ENCODE data around the gene TMX2.
"Not testable (repeated sequence)": the region's sequence is repeated elsewhere in the genome, so short reads cannot be mapped to it uniquely, and the experiment has no call there.

Gene TMX2

GRCh38 chr11:57690474-57690873, 21.9 kb upstream of the TMX2 start:
- not testable (repeated sequence) for H3K56ac ChIP-seq (ENCODE audit: low read length); H2BK120ac ChIP-seq (ENCODE audit: low read depth, low read length); H3K18ac ChIP-seq (ENCODE audit: low read length); H3K4me1 ChIP-seq (ENCODE audit: control insufficient read depth, low read depth, low read length); H4K8ac ChIP-seq (ENCODE audit: low read depth, low read length); H3K27me3 ChIP-seq (ENCODE audit: insufficient read depth, low read length, poor library complexity); DNase-seq; H2BK15ac ChIP-seq (replicated peaks; ENCODE audit: low read depth); H3K4me2 ChIP-seq (ENCODE audit: low read length); H3K4ac ChIP-seq (ENCODE audit: low read depth, low read length); H3K27ac ChIP-seq (ENCODE audit: low read depth, low read length); H3K79me1 ChIP-seq (ENCODE audit: low read length); H2AK5ac ChIP-seq (ENCODE audit: low read length); H3K9ac ChIP-seq (ENCODE audit: low read length); H3K36me3 ChIP-seq (ENCODE audit: control insufficient read depth, insufficient read depth, low read length); H4K5ac ChIP-seq (ENCODE audit: low read length); H3K4me3 ChIP-seq (ENCODE audit: low read length); H2BK5ac ChIP-seq (ENCODE audit: low read length); H3K23ac ChIP-seq (ENCODE audit: low read length); H3K79me2 ChIP-seq (ENCODE audit: control insufficient read depth, insufficient read depth, low read length)
- WGBS (ENCODE audit: extremely low coverage, insufficient coverage, low lambda C conversion rate), result no CpG with 5 or more reads among the region's 5 CpGs

- Histone ChIP-seq H3K23ac (ENCODE audit: low read length) (no peak overlapping the region), H3K4me2 (ENCODE audit: low read length) (no peak overlapping the region), H3K4ac (ENCODE audit: low read depth, low read length) (no peak overlapping the region), H3K9ac (ENCODE audit: low read length) (no peak overlapping the region), H3K4me3 (ENCODE audit: low read length) (no peak overlapping the region), H3K79me1 (ENCODE audit: low read length) (no peaks in the 10 kb centered on the region), H4K5ac (ENCODE audit: low read length) (no peak overlapping the region), H4K8ac (ENCODE audit: low read depth, low read length) (no peak overlapping the region), H3K36me3 (ENCODE audit: control insufficient read depth, insufficient read depth, low read length) (peaks cover 19% of the 10 kb centered on the region), H2BK120ac (ENCODE audit: low read depth, low read length) (no peak overlapping the region), H3K56ac (ENCODE audit: low read length) (no peak overlapping the region), H3K79me2 (ENCODE audit: control insufficient read depth, insufficient read depth, low read length) (no peaks in the 10 kb centered on the region), H2BK5ac (ENCODE audit: low read length) (no peak overlapping the region), H2AK5ac (ENCODE audit: low read length) (no peak overlapping the region), H3K18ac (ENCODE audit: low read length) (no peak overlapping the region), H2BK15ac (replicated peaks; ENCODE audit: low read depth) (no peak overlapping the region), H3K4me1 (ENCODE audit: control insufficient read depth, low read depth, low read length) (no peaks in the 10 kb centered on the region), H3K27ac (ENCODE audit: low read depth, low read length) (no peak overlapping the region), H3K27me3 (ENCODE audit: insufficient read depth, low read length, poor library complexity) (no peaks in the 10 kb centered on the region)
- no CpG with 5 or more reads among the region's 18 CpGs for WGBS (ENCODE audit: extremely low coverage, insufficient coverage, low lambda C conversion rate)
- DNase-seq, result no peak
Observed at GRCh38 chr11:57698843-57699365, 13.5 kb upstream of the TMX2 start.

DNA sequence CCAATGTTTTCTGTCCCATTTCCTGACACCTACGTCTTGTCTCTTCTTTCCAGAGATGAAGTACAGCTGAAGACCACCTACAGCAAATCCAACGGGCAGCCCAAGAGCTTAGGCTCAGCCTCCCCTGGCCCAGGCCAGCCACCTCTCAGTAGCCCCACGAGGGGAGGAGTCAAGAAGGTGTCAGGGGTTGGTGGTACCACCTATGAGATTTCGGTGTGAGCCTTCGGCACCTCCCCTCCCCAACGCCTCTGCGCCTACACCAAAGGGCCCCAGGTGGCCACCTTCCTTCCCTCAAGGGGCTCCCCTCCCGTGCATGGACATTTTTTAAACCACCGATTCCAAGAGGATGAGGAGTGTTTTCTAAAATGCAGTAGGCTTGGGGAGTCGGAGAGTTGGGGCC, 12.6 kb upstream of the TMX2 start:
- no peaks in the 10 kb centered on the region for H3K4me1 ChIP-seq (ENCODE audit: control insufficient read depth, low read depth, low read length)
- H3K79me2 ChIP-seq (ENCODE audit: control insufficient read depth, insufficient read depth, low read length), result no peaks in the 10 kb centered on the region
- H3K27ac ChIP-seq (ENCODE audit: low read depth, low read length), result no peak overlapping the region
- no peak overlapping the region for H2BK120ac ChIP-seq (ENCODE audit: low read depth, low read length)
- no peak overlapping the region for H3K18ac ChIP-seq (ENCODE audit: low read length)
- H3K4ac ChIP-seq (ENCODE audit: low read depth, low read length), result no peak overlapping the region
- DNase-seq, result peak; percentile 25
- H2BK15ac ChIP-seq (replicated peaks; ENCODE audit: low read depth), result no peak overlapping the region
- H3K9ac ChIP-seq (ENCODE audit: low read length), result no peak overlapping the region
- no peak overlapping the region for H3K4me2 ChIP-seq (ENCODE audit: low read length)
- WGBS (ENCODE audit: extremely low coverage, insufficient coverage, low lambda C conversion rate), result no CpG with 5 or more reads among the region's 10 CpGs
- H4K5ac ChIP-seq (ENCODE audit: low read length), result no peak overlapping the region
- no peak overlapping the region for H2AK5ac ChIP-seq (ENCODE audit: low read length)
- H3K56ac ChIP-seq (ENCODE audit: low read length), result no peak overlapping the region
- no peak overlapping the region for H2BK5ac ChIP-seq (ENCODE audit: low read length)
- no peak overlapping the region for H3K23ac ChIP-seq (ENCODE audit: low read length)
- no peak overlapping the region for H3K4me3 ChIP-seq (ENCODE audit: low read length)
- no peaks in the 10 kb centered on the region for H3K79me1 ChIP-seq (ENCODE audit: low read length)
- H4K8ac ChIP-seq (ENCODE audit: low read depth, low read length), result no peak overlapping the region
- peaks cover 21% of the 10 kb centered on the region for H3K36me3 ChIP-seq (ENCODE audit: control insufficient read depth, insufficient read depth, low read length)
- H3K27me3 ChIP-seq (ENCODE audit: insufficient read depth, low read length, poor library complexity), result no peaks in the 10 kb centered on the region

DNA sequence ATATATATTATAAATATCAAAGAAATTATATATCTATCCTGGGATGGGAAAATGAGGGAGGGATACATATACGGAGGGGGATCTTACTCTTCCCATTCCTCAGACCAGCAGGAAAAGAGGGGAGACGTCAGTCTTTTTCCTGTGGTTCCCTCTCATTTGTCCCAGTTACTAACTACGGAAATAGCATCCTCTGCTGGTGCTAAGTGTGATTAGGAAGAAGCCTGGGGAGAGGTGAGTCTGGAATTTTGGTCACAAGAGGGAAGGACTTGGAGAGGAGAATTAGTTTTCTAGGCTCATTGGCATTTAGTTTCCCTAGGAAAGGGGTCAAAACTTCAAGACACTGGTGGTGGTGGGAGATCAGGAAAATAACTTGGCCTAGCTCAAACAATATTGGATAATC, 12.0 kb upstream of the TMX2 start:
- H3K27ac ChIP-seq (ENCODE audit: low read depth, low read length), result no peak overlapping the region
- DNase-seq, result peak; percentile 27
- no CpG with 5 or more reads among the region's 3 CpGs for WGBS (ENCODE audit: extremely low coverage, insufficient coverage, low lambda C conversion rate)

DNA sequence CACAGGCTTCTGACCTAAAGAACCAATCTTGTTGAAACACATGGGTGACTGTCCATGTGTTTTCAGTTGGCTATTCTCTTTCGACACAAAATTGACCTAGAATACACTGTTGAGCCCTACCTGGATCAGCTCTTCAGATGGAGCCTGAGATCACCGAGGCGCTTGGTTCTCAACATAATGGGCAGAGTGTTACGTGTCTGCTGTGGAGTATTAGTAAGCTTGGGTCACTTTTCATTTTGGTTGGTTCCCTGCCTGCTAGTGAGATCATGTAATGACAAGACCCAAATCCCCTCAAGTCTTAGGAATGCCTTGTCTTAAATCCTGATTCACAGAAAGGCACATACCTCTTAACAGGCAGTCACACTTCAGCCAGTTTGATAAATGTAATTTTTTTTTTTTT, 9.1 kb upstream of the TMX2 start:
- no peak for DNase-seq
- Histone ChIP-seq H3K27ac (ENCODE audit: low read depth, low read length) (no peak overlapping the region), H3K23ac (ENCODE audit: low read length) (no peak overlapping the region), H3K27me3 (ENCODE audit: insufficient read depth, low read length, poor library complexity) (no peaks in the 10 kb centered on the region), H3K18ac (ENCODE audit: low read length) (no peak overlapping the region), H2BK5ac (ENCODE audit: low read length) (no peak overlapping the region), H2BK15ac (replicated peaks; ENCODE audit: low read depth) (no peak overlapping the region), H4K5ac (ENCODE audit: low read length) (no peak overlapping the region), H2AK5ac (ENCODE audit: low read length) (no peak overlapping the region), H3K4me3 (ENCODE audit: low read length) (no peak overlapping the region), H3K79me1 (ENCODE audit: low read length) (no peaks in the 10 kb centered on the region), H3K36me3 (ENCODE audit: control insufficient read depth, insufficient read depth, low read length) (peaks cover 17% of the 10 kb centered on the region), H3K56ac (ENCODE audit: low read length) (no peak overlapping the region), H3K4ac (ENCODE audit: low read depth, low read length) (no peak overlapping the region), H2BK120ac (ENCODE audit: low read depth, low read length) (no peak overlapping the region), H3K9ac (ENCODE audit: low read length) (no peak overlapping the region), H3K4me1 (ENCODE audit: control insufficient read depth, low read depth, low read length) (no peaks in the 10 kb centered on the region), H4K8ac (ENCODE audit: low read depth, low read length) (no peak overlapping the region), H3K4me2 (ENCODE audit: low read length) (no peak overlapping the region), H3K79me2 (ENCODE audit: control insufficient read depth, insufficient read depth, low read length) (no peaks in the 10 kb centered on the region)
- no CpG with 5 or more reads among the region's 4 CpGs for WGBS (ENCODE audit: extremely low coverage, insufficient coverage, low lambda C conversion rate)

More for the DNA sequence above, 12.0 kb upstream of the TMX2 start:
- Histone ChIP-seq H3K18ac (ENCODE audit: low read length) (no peak overlapping the region), H2BK5ac (ENCODE audit: low read length) (no peak overlapping the region), H2BK15ac (replicated peaks; ENCODE audit: low read depth) (no peak overlapping the region), H2BK120ac (ENCODE audit: low read depth, low read length) (no peak overlapping the region), H3K79me2 (ENCODE audit: control insufficient read depth, insufficient read depth, low read length) (no peaks in the 10 kb centered on the region), H4K8ac (ENCODE audit: low read depth, low read length) (no peak overlapping the region), H2AK5ac (ENCODE audit: low read length) (no peak overlapping the region), H3K4me3 (ENCODE audit: low read length) (no peak overlapping the region), H3K4me2 (ENCODE audit: low read length) (no peak overlapping the region), H3K4ac (ENCODE audit: low read depth, low read length) (no peak overlapping the region), H3K36me3 (ENCODE audit: control insufficient read depth, insufficient read depth, low read length) (peaks cover 21% of the 10 kb centered on the region), H3K27me3 (ENCODE audit: insufficient read depth, low read length, poor library complexity) (no peaks in the 10 kb centered on the region), H3K9ac (ENCODE audit: low read length) (no peak overlapping the region), H4K5ac (ENCODE audit: low read length) (no peak overlapping the region), H3K56ac (ENCODE audit: low read length) (no peak overlapping the region), H3K23ac (ENCODE audit: low read length) (no peak overlapping the region), H3K4me1 (ENCODE audit: control insufficient read depth, low read depth, low read length) (no peaks in the 10 kb centered on the region), H3K79me1 (ENCODE audit: low read length) (no peaks in the 10 kb centered on the region)

DNA sequence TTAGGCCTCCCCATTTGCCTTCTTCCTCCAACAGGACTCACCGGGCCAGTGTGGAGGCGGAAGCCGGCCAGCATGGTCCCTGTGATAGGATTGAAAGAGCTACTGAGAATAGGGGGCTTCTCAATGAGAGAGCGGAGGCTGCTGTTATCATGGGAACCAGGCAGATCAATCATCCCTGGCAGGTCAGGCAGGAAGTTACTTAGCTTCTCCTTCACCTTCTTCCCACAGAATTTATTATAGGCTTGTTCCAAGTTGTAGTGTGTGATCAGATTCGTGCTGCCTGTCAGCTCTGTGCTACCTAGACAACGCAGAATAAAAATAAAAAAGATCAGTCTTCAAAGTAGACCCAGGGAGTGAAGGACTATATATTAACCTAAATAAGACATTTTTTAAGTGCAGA, 7.5 kb upstream of the TMX2 start:
- Histone ChIP-seq H2BK5ac (ENCODE audit: low read length) (no peak overlapping the region), H3K36me3 (ENCODE audit: control insufficient read depth, insufficient read depth, low read length) (peaks cover 4% of the 10 kb centered on the region), H3K9ac (ENCODE audit: low read length) (no peak overlapping the region), H3K18ac (ENCODE audit: low read length) (no peak overlapping the region), H4K8ac (ENCODE audit: low read depth, low read length) (no peak overlapping the region), H3K79me2 (ENCODE audit: control insufficient read depth, insufficient read depth, low read length) (no peaks in the 10 kb centered on the region), H2BK15ac (replicated peaks; ENCODE audit: low read depth) (no peak overlapping the region), H2AK5ac (ENCODE audit: low read length) (no peak overlapping the region), H3K79me1 (ENCODE audit: low read length) (no peaks in the 10 kb centered on the region), H3K4me3 (ENCODE audit: low read length) (no peak overlapping the region), H3K27ac (ENCODE audit: low read depth, low read length) (no peak overlapping the region), H3K4me1 (ENCODE audit: control insufficient read depth, low read depth, low read length) (no peaks in the 10 kb centered on the region), H2BK120ac (ENCODE audit: low read depth, low read length) (no peak overlapping the region), H3K27me3 (ENCODE audit: insufficient read depth, low read length, poor library complexity) (no peaks in the 10 kb centered on the region), H3K4me2 (ENCODE audit: low read length) (no peak overlapping the region), H4K5ac (ENCODE audit: low read length) (no peak overlapping the region), H3K4ac (ENCODE audit: low read depth, low read length) (no peak overlapping the region), H3K56ac (ENCODE audit: low read length) (no peak overlapping the region), H3K23ac (ENCODE audit: low read length) (no peak overlapping the region)
- WGBS (ENCODE audit: extremely low coverage, insufficient coverage, low lambda C conversion rate), result no CpG with 5 or more reads among the region's 6 CpGs
- DNase-seq, result no peak
